H1 (cell line): ENCODE results near the gene DNAJC7. TPM values are rescaled to one million over a fixed set of nuclear protein-coding genes. Genes with fewer than 3 reads are reported as not detected.

Experiments used
- CTCF ChIA-PET: fragments of 300-600 bp; sonication (Branson Sonifier 250); formaldehyde crosslinking; loops from one replicate; lab custom pipeline; 2021; ENCODE audit not compliant: partially characterized antibody; lab: Charles Lee
- POLR2A ChIA-PET: fragments of 300-600 bp; sonication (Branson Sonifier 250); formaldehyde crosslinking; loops from one replicate; lab custom pipeline; 2021; ENCODE audit warnings: inconsistent platforms; ENCODE audit not compliant: partially characterized antibody; lab: Charles Lee
- DNase-seq, 2 experiments: peaks; one replicate each; pipeline versions ENCODE4 v3.0.0 to v3.0.0-alpha.2; 2010 to 2022; ENCODE audit warnings: low spot score in 2 of 2, low read depth in 1 of 2, mixed read lengths in 1 of 2
- FAIRE-seq: peaks from 2 replicates; lab custom pipeline; 2011; peaks lifted over from hg19 to GRCh38; lab: Jason Lieb, UNC
- H2AFZ ChIP-seq: 2 replicates; pipeline ENCODE4 v1.8.1; 2012; ENCODE audit warnings: low read length, inconsistent platforms
- H2AK5ac ChIP-seq: 2 replicates; pipeline ENCODE4 v1.6.1; 2013; ENCODE audit warnings: low read depth, low read length
- H2BK120ac ChIP-seq: replicated peaks from 2 replicates; pipeline ENCODE3; 2013; ENCODE audit warnings: low read depth, low read length, inconsistent platforms
- H2BK12ac ChIP-seq: 2 replicates; pipeline ENCODE4 v1.6.1; 2013; ENCODE audit warnings: low read depth, low read length
- H2BK15ac ChIP-seq: 2 replicates; pipeline ENCODE4 v1.6.1; 2013; ENCODE audit warnings: low read length
- H2BK20ac ChIP-seq: 2 replicates; pipeline ENCODE4 v1.6.1; 2013; ENCODE audit warnings: low read length
- H2BK5ac ChIP-seq: 2 replicates; pipeline ENCODE4 v1.6.1; 2013; ENCODE audit warnings: low read depth, low read length
- H3K14ac ChIP-seq: 2 replicates; pipeline ENCODE4 v1.6.1; 2013; ENCODE audit warnings: inconsistent platforms; ENCODE audit not compliant: insufficient read length
- H3K18ac ChIP-seq: 2 replicates; pipeline ENCODE4 v1.6.1; 2013; ENCODE audit warnings: low read length; ENCODE audit errors: extremely low read depth
- H3K23ac ChIP-seq: 2 replicates; pipeline ENCODE4 v1.6.1; 2013; ENCODE audit warnings: inconsistent platforms; ENCODE audit not compliant: insufficient read length
- H3K23me2 ChIP-seq: 2 replicates; pipeline ENCODE4 v1.6.1; 2013; ENCODE audit warnings: low read depth, low read length
- H3K27ac ChIP-seq: 2 replicates; pipeline ENCODE4 v1.6.1; 2011; ENCODE audit warnings: low read depth, low read length, inconsistent platforms
- H3K27me3 ChIP-seq, 4 experiments: replicated peaks in 1 of 4; 1 replicate in 1 of 4; 2 replicates in 3 of 4; pipeline versions ENCODE4 v1.6.1 to v1.8.1; 2011 to 2013; ENCODE audit warnings: low read length in 3 of 4, mild to moderate bottlenecking in 3 of 4, inconsistent platforms in 2 of 4, mixed read lengths in 2 of 4, moderate library complexity in 1 of 4; ENCODE audit not compliant: control insufficient read depth in 3 of 4, insufficient read depth in 3 of 4; ENCODE audit errors: extremely low read depth in 1 of 4
- H3K36me3 ChIP-seq, 4 experiments: 2 replicates each; pipeline versions ENCODE4 v1.6.1 to v1.8.1; 2011 to 2013; ENCODE audit warnings: mild to moderate bottlenecking in 4 of 4, low read length in 3 of 4, moderate library complexity in 2 of 4, control low read depth in 1 of 4, inconsistent platforms in 1 of 4; ENCODE audit not compliant: insufficient read depth in 4 of 4, control insufficient read depth in 2 of 4
- H3K4ac ChIP-seq: replicated peaks from 2 replicates; pipeline ENCODE3; 2013; ENCODE audit warnings: low read length, low read depth, mixed read lengths, inconsistent platforms; ENCODE audit not compliant: insufficient read length
- H3K4me1 ChIP-seq, 4 experiments: replicated peaks in 1 of 4; 1 replicate in 1 of 4; 2 replicates in 3 of 4; pipeline versions ENCODE4 v1.6.1 to v1.8.1; 2011 to 2013; ENCODE audit warnings: low read length in 3 of 4, inconsistent platforms in 2 of 4, mixed read lengths in 1 of 4; ENCODE audit not compliant: insufficient read depth in 4 of 4, control insufficient read depth in 3 of 4
- H3K4me2 ChIP-seq, 2 experiments: 2 replicates each; pipeline versions ENCODE4 v1.6.1 to v1.8.1; 2011 to 2013; ENCODE audit warnings: low read depth in 2 of 2, low read length in 2 of 2, control low read depth in 1 of 2, inconsistent platforms in 1 of 2, mild to moderate bottlenecking in 1 of 2; ENCODE audit not compliant: insufficient read depth in 1 of 2
- H3K4me3 ChIP-seq, 4 experiments: fragments of 200-600, 300-600 bp in 1 of 4; sonication (generic), shearing (Covaris generic), sonication (Bioruptor Twin) in 1 of 4; 2 replicates each; pipeline versions ENCODE4 v1.5.1 to v1.8.1; 2011 to 2016; ENCODE audit warnings: low read length in 4 of 4, low read depth in 3 of 4, control low read depth in 2 of 4, inconsistent platforms in 2 of 4, mild to moderate bottlenecking in 2 of 4, mixed read lengths in 1 of 4, moderate library complexity in 1 of 4; ENCODE audit not compliant: insufficient read depth in 2 of 4; ENCODE audit errors: extremely low read depth in 1 of 4
- H3K56ac ChIP-seq: replicated peaks from 2 replicates; pipeline ENCODE3; 2013; ENCODE audit warnings: low read depth, mild to moderate bottlenecking, mixed read lengths, low read length, inconsistent platforms; ENCODE audit not compliant: insufficient read length
- H3K79me1 ChIP-seq: 2 replicates; pipeline ENCODE4 v1.6.1; 2013; ENCODE audit warnings: low read depth, low read length, control low read depth
- H3K79me2 ChIP-seq, 2 experiments: 2 replicates each; pipeline versions ENCODE4 v1.6.1 to v1.8.1; 2012 to 2013; ENCODE audit warnings: low read length in 2 of 2, mild to moderate bottlenecking in 2 of 2, inconsistent platforms in 1 of 2; ENCODE audit not compliant: insufficient read depth in 2 of 2, control insufficient read depth in 1 of 2
- H3K9ac ChIP-seq, 4 experiments: replicated peaks in 1 of 4; 1 replicate in 1 of 4; 2 replicates in 3 of 4; pipeline versions ENCODE4 v1.6.1 to v1.8.1; 2011 to 2013; ENCODE audit warnings: low read depth in 3 of 4, low read length in 3 of 4, control low read depth in 2 of 4, mild to moderate bottlenecking in 2 of 4, moderate library complexity in 2 of 4, inconsistent platforms in 1 of 4; ENCODE audit errors: extremely low read depth in 1 of 4
- H3K9me3 ChIP-seq, 2 experiments: 2 replicates each; pipeline versions ENCODE4 v1.6.1 to v1.8.1; 2012 to 2013; ENCODE audit warnings: mild to moderate bottlenecking in 2 of 2, moderate library complexity in 2 of 2, control low read depth in 1 of 2, inconsistent platforms in 1 of 2, low read depth in 1 of 2, low read length in 1 of 2, mixed read lengths in 1 of 2; ENCODE audit not compliant: insufficient read depth in 2 of 2
- H4K20me1 ChIP-seq, 2 experiments: replicated peaks in 1 of 2; 2 replicates each; pipeline versions ENCODE3 to v1.8.1; 2011 to 2013; ENCODE audit warnings: inconsistent platforms in 2 of 2, low read length in 2 of 2, mild to moderate bottlenecking in 1 of 2; ENCODE audit not compliant: insufficient read depth in 2 of 2, control insufficient read depth in 1 of 2
- H4K5ac ChIP-seq: 2 replicates; pipeline ENCODE4 v1.6.1; 2013; ENCODE audit warnings: low read length, low read depth, mixed read lengths, inconsistent platforms; ENCODE audit not compliant: insufficient read length
- H4K8ac ChIP-seq: 2 replicates; pipeline ENCODE4 v1.8.0; 2013; ENCODE audit warnings: mild to moderate bottlenecking, moderate library complexity, low read length, inconsistent platforms; ENCODE audit not compliant: insufficient read depth; ENCODE audit errors: extremely low read depth
- H4K91ac ChIP-seq: replicated peaks from 2 replicates; pipeline ENCODE3; 2013; ENCODE audit warnings: low read length, mixed read lengths, inconsistent platforms; ENCODE audit not compliant: insufficient read length
- KDM4A ChIP-seq: IDR thresholded peaks from one replicate; pipeline ENCODE4 v1.7.1; 2012; ENCODE audit warnings: low read depth, mild to moderate bottlenecking, moderate library complexity, low read length, inconsistent platforms; ENCODE audit not compliant: severe bottlenecking
- NANOG ChIP-seq: IDR thresholded peaks from 2 replicates; pipeline ENCODE4 v1.6.1; 2011; ENCODE audit warnings: low read length, low read depth, mild to moderate bottlenecking, inconsistent platforms; ENCODE audit not compliant: insufficient read depth, poor library complexity, severe bottlenecking
- WGBS, 2 experiments: shearing (Covaris generic) in 1 of 2; methylation state at CpG; one replicate each; pipeline versions ENCODE4 v1.1.6 to v1.1.7; 2013 to 2015; ENCODE audit warnings: low lambda C conversion rate in 2 of 2, mixed read lengths in 2 of 2, inconsistent platforms in 1 of 2, low coverage in 1 of 2, missing lambda C conversion rate in 1 of 2; ENCODE audit not compliant: insufficient replicate concordance in 2 of 2, insufficient coverage in 1 of 2, insufficient read length in 1 of 2; ENCODE audit errors: extremely low coverage in 1 of 2, missing lambda C conversion rate in 1 of 2; 5-methylcytosine and 5-hydroxymethylcytosine counted together
- polyA plus RNA-seq, 7 experiments: library from polyadenylated mRNA; depleted of rRNA in 3 of 7; stranded (reverse) in 5 of 7; unstranded in 2 of 7; fragments of >200 nt in 5 of 7; fragments of 200-250 nt in 2 of 7; gene quantifications; 1 replicate in 5 of 7; 2 replicates in 1 of 7; 4 replicates in 1 of 7; pipeline versions ENCODE4 v1.2.1 to v1.2.3, GENCODE V29; 2011 to 2013; ENCODE audit warnings: missing spikeins in 2 of 7, mixed read lengths in 2 of 7
- total RNA-seq: library from RNA; stranded (reverse); fragmentation: NEBNext Ultra II Directional; extraction: Animal tissue kit (Norgen Biotek cat#: 25700); gene quantifications from 2 replicates; pipeline ENCODE4 v1.2.1, GENCODE V29; 2021

The DNAJC7 gene
- total and polyA plus RNA-seq, 2 of the 8 experiments (the other 6 are each of a cell fraction or from before 2014, with no cell fraction given): 31.0 to 148 TPM

DNA sequence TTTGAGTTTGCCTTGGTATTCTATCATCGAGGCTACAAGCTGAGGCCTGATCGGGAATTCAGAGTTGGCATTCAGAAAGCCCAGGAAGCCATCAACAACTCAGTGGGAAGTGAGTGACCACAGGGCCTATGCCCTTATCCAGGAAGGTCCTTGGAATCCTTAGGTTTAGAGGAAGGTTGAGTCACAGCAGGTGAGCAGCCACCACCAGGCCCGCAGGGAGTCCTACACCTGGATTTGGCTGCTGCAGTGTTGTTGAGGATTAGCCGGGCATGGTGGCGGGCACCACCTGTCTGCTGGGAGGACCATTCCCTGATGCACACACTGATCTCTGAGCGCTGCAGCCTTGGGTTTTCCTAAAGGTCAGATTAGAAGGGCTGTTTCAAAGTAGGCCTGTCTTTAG, 81.6 kb downstream of the DNAJC7 start:
- no peaks in the 10 kb centered on the region for H3K27me3 ChIP-seq
- H2BK5ac ChIP-seq: no peak overlapping the region
- no peak overlapping the region for H4K91ac ChIP-seq
- H3K4me1 ChIP-seq: no peaks in the 10 kb centered on the region
- no peak overlapping the region for H2BK120ac ChIP-seq
- no peak overlapping the region for H2BK20ac ChIP-seq
- H3K23me2 ChIP-seq: 0 out of 2 replicates have a peak, but pooled peaks cover 2% of the 10 kb centered on the region
- H3K23ac ChIP-seq: no peak overlapping the region
- no peak overlapping the region for H3K4me3 ChIP-seq
- no peak overlapping the region for H3K14ac ChIP-seq
- no peak overlapping the region for H3K9ac ChIP-seq
- DNase-seq: no peak
- no peak overlapping the region for H3K4me2 ChIP-seq
- WGBS, 2 experiments: 95% methylated on average over 6 of the region's 6 CpGs; no CpG with 5 or more reads in 1 of the 2 experiments
- ChIA-PET CTCF (interaction anchor here (0.9 to 2.3 kb wide), 6 partner anchors 10 to 131 kb away, joined by 3 to 15 read pairs (median 5); no protein-coding TSS in a partner anchor), POLR2A (interaction anchor here (1.0 to 1.4 kb wide), 4 partner anchors 9 to 24 kb away, joined by 3 to 6 read pairs (median 5); partner anchors contain the start of gene ACLY)
- no peaks in the 10 kb centered on the region for H3K79me2 ChIP-seq
- H3K4ac ChIP-seq: no peak overlapping the region
- H3K56ac ChIP-seq: no peak overlapping the region
- H4K20me1 ChIP-seq: no peaks in the 10 kb centered on the region
- no peak overlapping the region for H4K8ac ChIP-seq
- H3K9me3 ChIP-seq: no peaks in the 10 kb centered on the region
- no peak overlapping the region for H4K5ac ChIP-seq
- H2BK15ac ChIP-seq: no peak overlapping the region
- no peak overlapping the region for H3K27ac ChIP-seq
- H2AFZ ChIP-seq: no peak overlapping the region
- H3K36me3 ChIP-seq: peaks cover 0 to 3% (median 0%) of the 10 kb centered on the region in 4 experiments; a peak in 2 of 8 replicates
- H2BK12ac ChIP-seq: no peak overlapping the region
- H3K18ac ChIP-seq: no peak overlapping the region
- H3K79me1 ChIP-seq: no peaks in the 10 kb centered on the region
- TF ChIP-seq NANOG (peak; percentile 49), KDM4A (no peak)
- TF ChIP-seq, all 59 proteins: peak for 1
- H2AK5ac ChIP-seq: no peak overlapping the region
- no peak for FAIRE-seq
